ENCODE data around the gene BTBD16. TPM values are rescaled to one million over a fixed set of nuclear protein-coding genes. Genes with fewer than 3 reads are reported as not detected.

Gene BTBD16
- total and polyA plus RNA-seq, 2 donors (not counting 3 experiments of a cell fraction or from before 2014, with no cell fraction given), result 0.04 TPM; not detected in 1

GRCh38 chr10:122288262-122288661, 17.2 kb downstream of the BTBD16 start:
- dilution Hi-C loops (cut with MboI; ENCODE audit: extremely low pct_ligation_motif_present, low sequenced_read_pairs) (loop anchor here (25.0 kb wide), 1 partner anchor 149 kb away; no protein-coding TSS in a partner anchor), intact Hi-C loops (cut with micrococcal nuclease) (no loop called here)
- H4K20me1 ChIP-seq (replicated peaks; ENCODE audit: control insufficient read depth, extremely low read depth, insufficient read depth, low read length), result no peaks in the 10 kb centered on the region
- DNase-seq (ENCODE audit: low read depth, low spot score) (no peak), FAIRE-seq (no peak)
- no peaks in the 10 kb centered on the region for H3K27me3 ChIP-seq (ENCODE audit: control insufficient read depth in 2 of 2, insufficient read depth in 2 of 2, low read length in 2 of 2)
- no peaks in the 10 kb centered on the region for H3K36me3 ChIP-seq (ENCODE audit: control insufficient read depth in 2 of 2, extremely low read depth in 1 of 2, insufficient read depth in 2 of 2, low read length in 2 of 2)
- H3K4me1 ChIP-seq (ENCODE audit: control insufficient read depth, extremely low read depth, insufficient read depth, low read length), result no peaks in the 10 kb centered on the region
- no peak overlapping the region for H3K9ac ChIP-seq (replicated peaks; ENCODE audit: extremely low read depth, insufficient read depth, low read length)
- no peak for TF ChIP-seq GATA2 (IDR thresholded peaks at IDR 0.05; ENCODE audit: insufficient read depth, insufficient read length, low read depth, low read length)
- POLR2A ChIA-PET, result no interaction called here
- no peak overlapping the region for H3K4me2 ChIP-seq (ENCODE audit: insufficient read depth, low read length)
- no peak overlapping the region for H3K4me3 ChIP-seq (replicated peaks in 1 of 3; ENCODE audit: insufficient read depth in 1 of 3, low read depth in 1 of 3, low read length in 3 of 3)
- no TSS peak for BruUV-seq (replicated peaks)
- H3K79me2 ChIP-seq (ENCODE audit: control insufficient read depth, insufficient read depth, low read length), result no peaks in the 10 kb centered on the region
- H2AFZ ChIP-seq (ENCODE audit: low read depth, low read length), result no peak overlapping the region
- CTCF ChIA-PET, result interaction anchor here (0.9 to 1.9 kb wide), 5 partner anchors 8 to 147 kb away, joined by 3 to 9 read pairs (median 4); no protein-coding TSS in a partner anchor
- H3K9me3 ChIP-seq (replicated peaks; ENCODE audit: control insufficient read depth, insufficient read depth, low read length), result no peaks in the 10 kb centered on the region
- no peaks in the 10 kb centered on the region for H3K9me1 ChIP-seq (replicated peaks; ENCODE audit: control insufficient read depth, extremely low read depth, insufficient read depth, low read length)
- no peak overlapping the region for H3K27ac ChIP-seq (ENCODE audit: insufficient read depth, low read depth, low read length)

DNA sequence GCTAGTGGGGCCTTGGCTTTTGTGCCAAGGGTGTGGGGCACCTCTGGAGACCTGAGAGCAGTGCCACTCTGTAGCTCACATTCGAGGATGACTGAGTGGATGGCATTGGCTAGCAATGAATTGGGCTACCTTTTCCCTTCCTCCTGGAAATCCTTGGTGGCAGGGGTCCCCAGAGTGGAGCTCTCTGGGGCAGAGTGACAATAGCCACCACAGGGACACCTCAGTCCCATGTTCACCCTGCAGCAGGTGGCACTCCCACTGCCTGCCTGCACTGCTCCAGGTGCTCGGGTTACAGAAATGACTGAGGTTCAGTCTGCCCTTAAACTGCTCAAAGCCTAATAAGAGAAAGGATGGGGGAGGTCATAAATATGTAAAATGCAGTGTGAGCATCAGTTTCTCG, 17.8 kb downstream of the BTBD16 start:
- Histone ChIP-seq H3K4me2 (ENCODE audit: insufficient read depth, low read length) (no peak overlapping the region), H3K9me3 (replicated peaks; ENCODE audit: control insufficient read depth, insufficient read depth, low read length) (no peaks in the 10 kb centered on the region), H3K36me3 (ENCODE audit: control insufficient read depth in 2 of 2, extremely low read depth in 1 of 2, insufficient read depth in 2 of 2, low read length in 2 of 2) (no peaks in the 10 kb centered on the region), H3K27ac (ENCODE audit: insufficient read depth, low read depth, low read length) (no peak overlapping the region), H3K4me3 (replicated peaks in 1 of 3; ENCODE audit: insufficient read depth in 1 of 3, low read depth in 1 of 3, low read length in 3 of 3) (no peak overlapping the region), H3K4me1 (ENCODE audit: control insufficient read depth, extremely low read depth, insufficient read depth, low read length) (no peaks in the 10 kb centered on the region), H2AFZ (ENCODE audit: low read depth, low read length) (no peak overlapping the region), H4K20me1 (replicated peaks; ENCODE audit: control insufficient read depth, extremely low read depth, insufficient read depth, low read length) (no peaks in the 10 kb centered on the region), H3K9me1 (replicated peaks; ENCODE audit: control insufficient read depth, extremely low read depth, insufficient read depth, low read length) (no peaks in the 10 kb centered on the region), H3K79me2 (ENCODE audit: control insufficient read depth, insufficient read depth, low read length) (no peaks in the 10 kb centered on the region), H3K27me3 (ENCODE audit: control insufficient read depth in 2 of 2, insufficient read depth in 2 of 2, low read length in 2 of 2) (no peaks in the 10 kb centered on the region), H3K9ac (replicated peaks; ENCODE audit: extremely low read depth, insufficient read depth, low read length) (no peak overlapping the region)
- no peak for FAIRE-seq
- ChIA-PET CTCF (interaction anchor here (1.1 to 1.9 kb wide), 4 partner anchors 8 to 146 kb away, joined by 3 to 9 read pairs (median 4); no protein-coding TSS in a partner anchor), POLR2A (no interaction called here)
- no peak for TF ChIP-seq FOS (IDR thresholded peaks at IDR 0.05; ENCODE audit: borderline replicate concordance, insufficient read depth, low read length)
- TF ChIP-seq POLR2AphosphoS5 (IDR thresholded peaks at IDR 0.05; ENCODE audit: insufficient read depth, low read depth, low read length), result no peak
- no peak for TF ChIP-seq EZH2 (IDR thresholded peaks at IDR 0.05; ENCODE audit: borderline replicate concordance, low read depth, low read length, severe bottlenecking)
- no peak for TF ChIP-seq GATA2 (IDR thresholded peaks at IDR 0.05; ENCODE audit: insufficient read depth, insufficient read length, low read depth, low read length)
- TF ChIP-seq JUN (IDR thresholded peaks at IDR 0.05; ENCODE audit: borderline replicate concordance, insufficient read depth, insufficient read length, low read depth), result no peak
- no peak for TF ChIP-seq MYC (IDR thresholded peaks at IDR 0.05; ENCODE audit: low read depth, low read length)
- no TSS peak for BruUV-seq (replicated peaks)
- dilution Hi-C loops (cut with MboI; ENCODE audit: extremely low pct_ligation_motif_present, low sequenced_read_pairs) (loop anchor here (25.0 kb wide), 1 partner anchor 148 kb away; no protein-coding TSS in a partner anchor), intact Hi-C loops (cut with micrococcal nuclease) (no loop called here)
- no peak for DNase-seq (ENCODE audit: low read depth, low spot score)
